Measurements from ENCODE around the gene ALPK3.

The ALPK3 gene

GRCh38 chr15:84890670-84891162, 73.6 kb downstream of the ALPK3 start:
- no peak for TF ChIP-seq CTCF (IDR thresholded peaks at IDR 0.05)
- no peak for TF ChIP-seq ZFX (IDR thresholded peaks at IDR 0.05; ENCODE audit: borderline replicate concordance)
- H3K27ac ChIP-seq: no peak overlapping the region

GRCh38 chr15:84891339-84891738, 74.2 kb downstream of the ALPK3 start:
- no peak for TF ChIP-seq CTCF (IDR thresholded peaks at IDR 0.05)
- TF ChIP-seq ZFX (IDR thresholded peaks at IDR 0.05; ENCODE audit: borderline replicate concordance): no peak
- H3K27ac ChIP-seq: no peak overlapping the region

GRCh38 chr15:84892786-84893307, 75.7 kb downstream of the ALPK3 start:
- TF ChIP-seq CTCF (IDR thresholded peaks at IDR 0.05): no peak
- no peak for TF ChIP-seq ZFX (IDR thresholded peaks at IDR 0.05; ENCODE audit: borderline replicate concordance)
- no peak overlapping the region for H3K27ac ChIP-seq

GRCh38 chr15:84893607-84894006, 76.5 kb downstream of the ALPK3 start:
- H3K27ac ChIP-seq: no peak overlapping the region
- no peak for TF ChIP-seq CTCF (IDR thresholded peaks at IDR 0.05)
- no peak for TF ChIP-seq ZFX (IDR thresholded peaks at IDR 0.05; ENCODE audit: borderline replicate concordance)

- TF ChIP-seq CTCF (IDR thresholded peaks at IDR 0.05) (no peak), ZFX (IDR thresholded peaks at IDR 0.05; ENCODE audit: borderline replicate concordance) (no peak)
- no peak overlapping the region for H3K27ac ChIP-seq
Measured at GRCh38 chr15:84894736-84895425, 77.7 kb downstream of the ALPK3 start.

- no peak overlapping the region for H3K27ac ChIP-seq
- TF ChIP-seq CTCF (IDR thresholded peaks at IDR 0.05) (no peak), ZFX (IDR thresholded peaks at IDR 0.05; ENCODE audit: borderline replicate concordance) (no peak)
Measured at GRCh38 chr15:84898761-84899160, 81.6 kb downstream of the ALPK3 start.

- H3K27ac ChIP-seq: no peak overlapping the region
- no peak for TF ChIP-seq ZFX (IDR thresholded peaks at IDR 0.05; ENCODE audit: borderline replicate concordance)
- TF ChIP-seq CTCF (IDR thresholded peaks at IDR 0.05): no peak
Measured at GRCh38 chr15:84899750-84900149, 82.6 kb downstream of the ALPK3 start.

All from 22Rv1 (cell line).